SH-SY5Y (cell line): ENCODE results near the gene NAV3.

Source experiments
- GATA2 ChIP-seq: IDR thresholded peaks from 2 replicates; pipeline ENCODE4 v1.6.1; 2011; ENCODE audit warnings: mild to moderate bottlenecking, low read depth, low read length
- GATA3 ChIP-seq: IDR thresholded peaks from 2 replicates; pipeline ENCODE4 v1.6.1; 2011; ENCODE audit warnings: low read depth, mild to moderate bottlenecking, low read length, moderate library complexity

The NAV3 gene

GRCh38 chr12:77968571-77968970 is 137.9 kb downstream of the NAV3 start:
- TF ChIP-seq GATA2, result no peak
- TF ChIP-seq GATA3, result no peak

GRCh38 chr12:77973579-77973978 is 142.9 kb downstream of the NAV3 start:
- TF ChIP-seq GATA3 (no peak), GATA2 (no peak)

- TF ChIP-seq GATA3 (no peak), GATA2 (no peak)
Measured at GRCh38 chr12:77974645-77975044, 144.0 kb downstream of the NAV3 start.

GRCh38 chr12:77979597-77980250 is 149.0 kb downstream of the NAV3 start:
- TF ChIP-seq GATA3 (no peak), GATA2 (no peak)

GRCh38 chr12:77980782-77981181 is 150.1 kb downstream of the NAV3 start:
- no peak for TF ChIP-seq GATA3
- TF ChIP-seq GATA2, result no peak

GRCh38 chr12:77983859-77984258 is 153.2 kb downstream of the NAV3 start:
- TF ChIP-seq GATA3 (no peak), GATA2 (no peak)

- TF ChIP-seq GATA2 (no peak), GATA3 (no peak)
Measured at GRCh38 chr12:77992760-77993159, 162.1 kb downstream of the NAV3 start.

- TF ChIP-seq GATA3 (no peak), GATA2 (no peak)
Measured at GRCh38 chr12:77993658-77994057, 163.0 kb downstream of the NAV3 start.

GRCh38 chr12:77995436-77996167 is 164.9 kb downstream of the NAV3 start:
- TF ChIP-seq GATA3 (no peak), GATA2 (no peak)

- TF ChIP-seq GATA2, result no peak
- TF ChIP-seq GATA3, result no peak
Measured at GRCh38 chr12:77996670-77997069, 166.0 kb downstream of the NAV3 start.

- TF ChIP-seq GATA3, result no peak
- TF ChIP-seq GATA2, result no peak
Measured at GRCh38 chr12:77998236-77998786, 167.6 kb downstream of the NAV3 start.

GRCh38 chr12:77999074-77999715 is 168.5 kb downstream of the NAV3 start:
- TF ChIP-seq GATA2 (no peak), GATA3 (no peak)

GRCh38 chr12:78002878-78003277 is 172.2 kb downstream of the NAV3 start:
- TF ChIP-seq GATA3 (no peak), GATA2 (no peak)

- TF ChIP-seq GATA3 (no peak), GATA2 (no peak)
Measured at GRCh38 chr12:78004249-78005093, 173.8 kb downstream of the NAV3 start.

- no peak for TF ChIP-seq GATA3
- no peak for TF ChIP-seq GATA2
Measured at GRCh38 chr12:78005094-78005492, 174.4 kb downstream of the NAV3 start.
